ENCODE measurements around the gene FZD10.

DNA sequence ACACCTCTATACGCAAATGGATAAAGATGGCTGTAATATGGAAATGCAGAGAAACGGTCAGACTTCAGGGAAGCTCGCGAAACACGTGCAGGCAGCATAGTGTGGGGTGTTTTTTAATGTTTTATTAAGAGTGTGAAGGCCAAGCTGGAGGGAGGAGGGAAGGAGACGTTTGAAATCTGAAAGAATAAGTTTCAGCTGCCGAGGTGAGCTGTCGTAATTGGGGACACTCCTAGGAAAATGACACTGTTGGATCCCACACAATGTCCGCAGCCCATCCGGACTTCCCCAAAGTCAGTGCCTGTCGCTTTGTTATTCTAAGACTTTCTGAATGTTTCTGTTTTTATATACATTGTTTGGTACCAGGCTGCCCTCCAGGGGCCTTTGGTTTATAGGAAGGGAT, 8.3 kb downstream of the FZD10 start:
- TF ChIP-seq POLR2AphosphoS5 (IDR thresholded peaks at IDR 0.05; ENCODE audit: low read depth, low read length) (no peak), POLR2A (IDR thresholded peaks at IDR 0.05; ENCODE audit: low read depth, low read length) (no peak), TAF1 (IDR thresholded peaks at IDR 0.05; ENCODE audit: borderline replicate concordance, low read depth, low read length) (no peak)
